Measurements from ENCODE around the gene MVK.

Gene MVK

DNA sequence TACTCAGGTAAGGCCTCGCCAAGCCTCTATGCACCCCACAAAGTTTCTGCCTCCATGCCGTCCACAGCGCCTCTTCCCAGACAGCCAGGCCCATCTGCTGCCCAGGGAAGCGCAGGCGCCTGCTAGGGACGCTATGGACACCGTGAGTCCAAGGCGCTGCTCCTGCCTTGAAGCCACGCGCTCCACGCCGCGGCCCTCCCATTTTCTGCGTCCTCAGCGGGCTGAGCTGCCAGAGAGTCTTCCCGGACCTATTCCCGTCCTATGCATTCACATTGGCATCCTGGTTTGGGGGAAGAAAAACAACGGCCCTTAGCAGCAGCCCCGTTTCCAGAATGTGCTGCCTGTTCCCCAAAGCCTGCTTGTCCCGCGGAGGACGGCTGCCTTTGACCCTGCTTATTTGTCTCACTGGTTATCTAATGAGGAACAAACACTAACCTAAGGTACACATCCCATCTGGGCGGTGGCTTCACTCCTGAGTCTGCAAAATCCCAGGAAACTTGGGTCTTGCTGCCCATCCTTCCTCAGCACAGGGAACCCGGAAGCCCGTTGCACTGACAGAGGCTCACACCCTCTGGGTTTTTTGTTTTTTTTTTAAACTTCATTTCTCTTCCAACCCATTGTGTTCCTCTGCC, 38.2 kb upstream of the MVK start:
- peaks cover 4% of the 10 kb centered on the region for H3K36me3 ChIP-seq (ENCODE audit: control insufficient read depth, insufficient read depth, low read length)
- no peaks in the 10 kb centered on the region for H3K27me3 ChIP-seq (ENCODE audit: control insufficient read depth, insufficient read depth, low read length, poor library complexity, severe bottlenecking)
- H3K27ac ChIP-seq (ENCODE audit: insufficient read depth, low read depth, low read length, poor library complexity, severe bottlenecking) = no peak overlapping the region
- no peak overlapping the region for H3K4me3 ChIP-seq (ENCODE audit: insufficient read depth, low read depth, low read length)
- no peaks in the 10 kb centered on the region for H3K9me3 ChIP-seq (ENCODE audit: control insufficient read depth, low read length)
- whole genome bisulfite sequencing, 2 experiments = 93 to 94% methylated on average over 25 of the region's 25 CpGs
- H3K4me1 ChIP-seq (ENCODE audit: control insufficient read depth, insufficient read depth, low read length) = peaks cover 2% of the 10 kb centered on the region

GRCh38 chr12:109535863-109536250, 37.7 kb upstream of the MVK start:
- Histone ChIP-seq H3K4me3 (ENCODE audit: insufficient read depth, low read depth, low read length) (no peak overlapping the region), H3K9me3 (ENCODE audit: control insufficient read depth, low read length) (no peaks in the 10 kb centered on the region), H3K27ac (ENCODE audit: insufficient read depth, low read depth, low read length, poor library complexity, severe bottlenecking) (no peak overlapping the region), H3K4me1 (ENCODE audit: control insufficient read depth, insufficient read depth, low read length) (no peaks in the 10 kb centered on the region), H3K27me3 (ENCODE audit: control insufficient read depth, insufficient read depth, low read length, poor library complexity, severe bottlenecking) (no peaks in the 10 kb centered on the region), H3K36me3 (ENCODE audit: control insufficient read depth, insufficient read depth, low read length) (peaks cover 3% of the 10 kb centered on the region)
- 92 to 94% methylated on average over 5 of the region's 5 CpGs for WGBS, 2 experiments

DNA sequence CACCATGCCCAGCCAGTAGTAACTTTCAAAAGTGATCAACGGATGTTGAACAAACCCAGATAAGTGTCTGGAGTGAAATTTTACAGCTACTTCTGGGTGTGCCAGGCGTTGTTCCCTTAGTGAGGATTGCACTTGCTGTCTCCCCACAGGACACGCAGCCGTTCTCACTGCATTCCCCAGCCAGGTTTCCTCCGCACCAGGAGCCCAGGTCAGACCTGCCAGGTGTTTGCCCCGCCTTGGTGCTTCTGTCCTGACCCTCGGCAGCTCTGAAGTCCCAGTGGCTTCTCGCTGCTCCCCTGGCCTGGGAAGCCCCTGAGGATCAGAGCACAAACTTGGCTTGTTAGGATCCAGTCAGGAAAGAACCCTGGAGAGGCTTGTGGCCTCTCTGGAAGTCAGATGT, 36.5 kb upstream of the MVK start:
- H3K27me3 ChIP-seq (ENCODE audit: control insufficient read depth, insufficient read depth, low read length, poor library complexity, severe bottlenecking) = no peaks in the 10 kb centered on the region
- no peaks in the 10 kb centered on the region for H3K4me1 ChIP-seq (ENCODE audit: control insufficient read depth, insufficient read depth, low read length)
- no peaks in the 10 kb centered on the region for H3K9me3 ChIP-seq (ENCODE audit: control insufficient read depth, low read length)
- no peaks in the 10 kb centered on the region for H3K36me3 ChIP-seq (ENCODE audit: control insufficient read depth, insufficient read depth, low read length)
- H3K27ac ChIP-seq (ENCODE audit: insufficient read depth, low read depth, low read length, poor library complexity, severe bottlenecking) = no peak overlapping the region
- H3K4me3 ChIP-seq (ENCODE audit: insufficient read depth, low read depth, low read length) = no peak overlapping the region
- 92 to 93% methylated on average over 8 of the region's 8 CpGs for WGBS, 2 experiments

- Histone ChIP-seq H3K4me3 (ENCODE audit: insufficient read depth, low read depth, low read length) (no peak overlapping the region), H3K36me3 (ENCODE audit: control insufficient read depth, insufficient read depth, low read length) (no peaks in the 10 kb centered on the region), H3K4me1 (ENCODE audit: control insufficient read depth, insufficient read depth, low read length) (no peaks in the 10 kb centered on the region), H3K27me3 (ENCODE audit: control insufficient read depth, insufficient read depth, low read length, poor library complexity, severe bottlenecking) (no peaks in the 10 kb centered on the region), H3K9me3 (ENCODE audit: control insufficient read depth, low read length) (no peaks in the 10 kb centered on the region), H3K27ac (ENCODE audit: insufficient read depth, low read depth, low read length, poor library complexity, severe bottlenecking) (no peak overlapping the region)
- 91% methylated on average over 16 of the region's 16 CpGs for WGBS, 2 experiments
Observed at GRCh38 chr12:109538191-109538863, 35.3 kb upstream of the MVK start.

GRCh38 chr12:109539508-109539907, 34.1 kb upstream of the MVK start:
- no peaks in the 10 kb centered on the region for H3K27me3 ChIP-seq (ENCODE audit: control insufficient read depth, insufficient read depth, low read length, poor library complexity, severe bottlenecking)
- no peak overlapping the region for H3K4me3 ChIP-seq (ENCODE audit: insufficient read depth, low read depth, low read length)
- no peaks in the 10 kb centered on the region for H3K36me3 ChIP-seq (ENCODE audit: control insufficient read depth, insufficient read depth, low read length)
- H3K9me3 ChIP-seq (ENCODE audit: control insufficient read depth, low read length) = no peaks in the 10 kb centered on the region
- H3K27ac ChIP-seq (ENCODE audit: insufficient read depth, low read depth, low read length, poor library complexity, severe bottlenecking) = no peak overlapping the region
- H3K4me1 ChIP-seq (ENCODE audit: control insufficient read depth, insufficient read depth, low read length) = no peaks in the 10 kb centered on the region
- 88 to 89% methylated on average over 9 of the region's 9 CpGs for WGBS, 2 experiments

GRCh38 chr12:109540526-109541412, 32.8 kb upstream of the MVK start:
- Histone ChIP-seq H3K9me3 (ENCODE audit: control insufficient read depth, low read length) (no peaks in the 10 kb centered on the region), H3K4me3 (ENCODE audit: insufficient read depth, low read depth, low read length) (no peak overlapping the region), H3K4me1 (ENCODE audit: control insufficient read depth, insufficient read depth, low read length) (no peaks in the 10 kb centered on the region), H3K36me3 (ENCODE audit: control insufficient read depth, insufficient read depth, low read length) (no peaks in the 10 kb centered on the region), H3K27ac (ENCODE audit: insufficient read depth, low read depth, low read length, poor library complexity, severe bottlenecking) (no peak overlapping the region), H3K27me3 (ENCODE audit: control insufficient read depth, insufficient read depth, low read length, poor library complexity, severe bottlenecking) (no peaks in the 10 kb centered on the region)
- WGBS, 2 experiments = 94 to 95% methylated on average over 16 of the region's 16 CpGs

DNA sequence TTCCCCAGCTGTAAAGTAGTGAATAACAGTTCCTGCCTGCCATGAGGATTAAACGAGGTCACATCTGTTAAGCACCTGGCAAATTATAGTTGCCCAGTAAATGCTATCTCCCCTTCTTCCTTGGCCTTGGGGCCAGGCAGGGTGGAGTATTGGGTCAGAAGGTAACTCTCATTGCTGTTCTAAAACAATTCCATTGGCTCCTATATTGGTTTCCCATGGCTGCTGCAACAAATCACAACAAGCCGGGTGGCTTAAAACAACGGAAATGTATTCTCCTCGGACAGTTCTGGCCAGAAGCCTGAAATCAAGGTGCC, 32.2 kb upstream of the MVK start:
- Histone ChIP-seq H3K27me3 (ENCODE audit: control insufficient read depth, insufficient read depth, low read length, poor library complexity, severe bottlenecking) (no peaks in the 10 kb centered on the region), H3K27ac (ENCODE audit: insufficient read depth, low read depth, low read length, poor library complexity, severe bottlenecking) (no peak overlapping the region), H3K4me1 (ENCODE audit: control insufficient read depth, insufficient read depth, low read length) (no peaks in the 10 kb centered on the region), H3K36me3 (ENCODE audit: control insufficient read depth, insufficient read depth, low read length) (no peaks in the 10 kb centered on the region), H3K9me3 (ENCODE audit: control insufficient read depth, low read length) (no peaks in the 10 kb centered on the region), H3K4me3 (ENCODE audit: insufficient read depth, low read depth, low read length) (no peak overlapping the region)
- WGBS, 2 experiments = 90 to 91% methylated on average over 4 of the region's 4 CpGs

DNA sequence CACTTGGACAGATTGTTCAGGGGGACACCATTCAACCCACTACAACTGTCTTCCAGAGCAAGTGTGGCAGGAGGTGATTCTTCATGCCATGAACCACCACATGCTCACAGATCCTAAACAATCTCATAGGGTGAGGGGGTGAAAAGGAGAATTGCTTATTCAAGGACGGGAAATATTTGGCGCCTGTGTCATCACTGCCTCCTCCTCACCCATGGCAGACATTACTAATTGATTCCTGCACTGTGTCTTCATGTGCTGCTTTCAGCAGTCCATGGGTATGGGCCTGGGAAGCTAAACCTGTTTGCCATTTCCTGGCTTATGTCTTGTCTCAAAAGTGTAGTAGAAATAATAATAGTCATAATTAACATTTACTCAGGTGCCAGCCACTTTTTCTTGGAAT, 31.6 kb upstream of the MVK start:
- H3K36me3 ChIP-seq (ENCODE audit: control insufficient read depth, insufficient read depth, low read length) = no peaks in the 10 kb centered on the region
- no peak overlapping the region for H3K4me3 ChIP-seq (ENCODE audit: insufficient read depth, low read depth, low read length)
- H3K27ac ChIP-seq (ENCODE audit: insufficient read depth, low read depth, low read length, poor library complexity, severe bottlenecking) = no peak overlapping the region
- no peaks in the 10 kb centered on the region for H3K4me1 ChIP-seq (ENCODE audit: control insufficient read depth, insufficient read depth, low read length)
- H3K27me3 ChIP-seq (ENCODE audit: control insufficient read depth, insufficient read depth, low read length, poor library complexity, severe bottlenecking) = no peaks in the 10 kb centered on the region
- WGBS, 2 experiments = 78 to 84% methylated on average over 2 of the region's 2 CpGs
- no peaks in the 10 kb centered on the region for H3K9me3 ChIP-seq (ENCODE audit: control insufficient read depth, low read length)

DNA sequence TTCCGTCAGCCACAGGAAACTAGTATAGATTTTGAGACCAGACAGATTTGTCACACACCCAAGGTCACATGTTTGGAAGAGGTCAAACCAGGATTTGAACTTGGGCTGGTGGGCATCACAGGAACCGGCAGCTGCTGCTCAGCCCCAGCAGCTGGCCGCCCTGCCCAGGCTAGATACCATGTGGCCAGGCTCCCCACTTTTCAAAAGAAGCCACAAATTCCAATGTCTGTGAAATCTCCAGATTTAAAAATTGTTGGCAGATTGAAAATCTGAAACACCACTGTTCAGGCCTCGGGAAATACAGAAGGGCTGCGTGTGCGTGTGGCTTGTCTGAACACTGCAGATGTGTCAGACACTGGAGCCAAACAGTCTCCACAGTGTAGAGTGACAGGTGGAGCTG, 30.7 kb upstream of the MVK start:
- no peak overlapping the region for H3K4me3 ChIP-seq (ENCODE audit: insufficient read depth, low read depth, low read length)
- 93 to 97% methylated on average over 6 of the region's 6 CpGs for whole genome bisulfite sequencing, 2 experiments
- no peaks in the 10 kb centered on the region for H3K9me3 ChIP-seq (ENCODE audit: control insufficient read depth, low read length)
- H3K36me3 ChIP-seq (ENCODE audit: control insufficient read depth, insufficient read depth, low read length) = no peaks in the 10 kb centered on the region
- H3K27me3 ChIP-seq (ENCODE audit: control insufficient read depth, insufficient read depth, low read length, poor library complexity, severe bottlenecking) = no peaks in the 10 kb centered on the region
- no peaks in the 10 kb centered on the region for H3K4me1 ChIP-seq (ENCODE audit: control insufficient read depth, insufficient read depth, low read length)
- H3K27ac ChIP-seq (ENCODE audit: insufficient read depth, low read depth, low read length, poor library complexity, severe bottlenecking) = no peak overlapping the region

- Histone ChIP-seq H3K4me3 (ENCODE audit: insufficient read depth, low read depth, low read length) (no peak overlapping the region), H3K9me3 (ENCODE audit: control insufficient read depth, low read length) (no peaks in the 10 kb centered on the region), H3K4me1 (ENCODE audit: control insufficient read depth, insufficient read depth, low read length) (no peaks in the 10 kb centered on the region), H3K27ac (ENCODE audit: insufficient read depth, low read depth, low read length, poor library complexity, severe bottlenecking) (no peak overlapping the region), H3K27me3 (ENCODE audit: control insufficient read depth, insufficient read depth, low read length, poor library complexity, severe bottlenecking) (no peaks in the 10 kb centered on the region), H3K36me3 (ENCODE audit: control insufficient read depth, insufficient read depth, low read length) (no peaks in the 10 kb centered on the region)
- WGBS, 2 experiments = 90 to 94% methylated on average over 7 of the region's 7 CpGs
Observed at GRCh38 chr12:109544955-109545531, 28.6 kb upstream of the MVK start.
